Neural progenitor cell (in vitro differentiated cells): ENCODE measurements around the gene PLCD3. TPM values are rescaled to one million over a fixed set of nuclear protein-coding genes. Genes with fewer than 3 reads are reported as not detected.

ENCODE experiments used
- DNase-seq: peaks from one replicate; pipeline ENCODE4 v3.0.0-alpha.2; 2016; ENCODE audit warnings: low spot score
- H2AFZ ChIP-seq: fragments of 200-600 bp; sonication (generic); replicated peaks from 2 replicates; pipeline ENCODE4 v1.6.1; 2016; ENCODE audit warnings: antibody characterized with exemption
- H3F3A ChIP-seq: fragments of 200-600 bp; sonication (generic); 2 replicates; pipeline ENCODE4 v1.6.1; 2016; ENCODE audit warnings: antibody characterized with exemption, low read depth
- H3K27ac ChIP-seq: fragments of 200-600 bp; sonication (generic); 2 replicates; pipeline ENCODE4 v1.5.1; 2016; ENCODE audit warnings: mild to moderate bottlenecking
- H3K27me3 ChIP-seq: fragments of 200-600 bp; sonication (generic); 2 replicates; pipeline ENCODE4 v1.6.1; 2016; ENCODE audit warnings: mild to moderate bottlenecking, moderate library complexity
- H3K36me3 ChIP-seq: fragments of 200-600 bp; sonication (generic); 2 replicates; pipeline ENCODE4 v1.5.1; 2016
- H3K4me1 ChIP-seq: fragments of 200-600 bp; sonication (generic); 2 replicates; pipeline ENCODE4 v1.6.1; 2016; ENCODE audit warnings: mixed run types
- H3K4me2 ChIP-seq: fragments of 200-600 bp; sonication (generic); 2 replicates; pipeline ENCODE4 v1.6.1; 2016
- H3K4me3 ChIP-seq: fragments of 200-600 bp; sonication (generic); 2 replicates; pipeline ENCODE4 v1.5.1; 2016
- H3K79me2 ChIP-seq: fragments of 200-600 bp; sonication (generic); 2 replicates; pipeline ENCODE4 v1.6.1; 2016; ENCODE audit warnings: low read depth
- H3K9ac ChIP-seq: fragments of 200-600 bp; sonication (generic); 2 replicates; pipeline ENCODE4 v1.6.1; 2016
- H3K9me3 ChIP-seq: fragments of 200-600 bp; sonication (generic); 2 replicates; pipeline ENCODE4 v1.5.1; 2016; ENCODE audit warnings: low read depth
- H4K20me1 ChIP-seq: fragments of 200-600 bp; sonication (generic); 2 replicates; pipeline ENCODE4 v1.6.1; 2016; ENCODE audit warnings: low read depth
- H3K27ac Mint-ChIP-seq: 3 replicates; pipeline ENCODE4 v1.8.0; 2021; ENCODE audit warnings: mixed read lengths
- H3K27me3 Mint-ChIP-seq: 2 replicates; pipeline ENCODE4 v1.8.0; 2022; ENCODE audit warnings: low read depth, mild to moderate bottlenecking, inconsistent platforms, moderate library complexity, mixed read lengths; ENCODE audit not compliant: insufficient read depth
- H3K36me3 Mint-ChIP-seq: 3 replicates; pipeline ENCODE4 v1.8.0; 2021; ENCODE audit warnings: mixed read lengths
- H3K4me1 Mint-ChIP-seq: 3 replicates; pipeline ENCODE4 v1.8.0; 2021; ENCODE audit warnings: mixed read lengths
- H3K4me3 Mint-ChIP-seq: 3 replicates; pipeline ENCODE4 v1.8.0; 2021; ENCODE audit warnings: mild to moderate bottlenecking, moderate library complexity, mixed read lengths
- H3K9me3 Mint-ChIP-seq: 3 replicates; pipeline ENCODE4 v1.8.0; 2020; ENCODE audit warnings: mixed read lengths
- EZH2 ChIP-seq: fragments of 200-600 bp; sonication (generic); IDR thresholded peaks from 2 replicates; pipeline ENCODE4 v1.6.1; 2017; ENCODE audit warnings: antibody characterized with exemption, mild to moderate bottlenecking, moderate library complexity
- EZH2phosphoT487 ChIP-seq: fragments of 200-600 bp; sonication (generic); IDR thresholded peaks from 2 replicates; pipeline ENCODE4 v1.6.1; 2017; ENCODE audit warnings: antibody characterized with exemption
- total RNA-seq: library from RNA; depleted of rRNA; stranded (reverse); fragments of >200 nt; gene quantifications from 2 replicates; pipeline ENCODE4 v1.2.3, GENCODE V29; 2015; ENCODE audit warnings: low replicate concordance
- TF ChIP-seq, protein P1 (sequence below): fragments of 200-600 bp; sonication (generic); IDR thresholded peaks from 2 replicates; pipeline ENCODE4 v1.5.1; 2017; ENCODE audit warnings: antibody characterized with exemption, mild to moderate bottlenecking

PLCD3 gene
- total RNA-seq, 1 donor from 2014 or later: 16.0 TPM

- H3K27me3 Mint-ChIP-seq: peaks cover 2% of the 10 kb centered on the region
- TF ChIP-seq EZH2phosphoT487 (no peak), EZH2 (no peak)
- TF ChIP-seq, protein P1, sequence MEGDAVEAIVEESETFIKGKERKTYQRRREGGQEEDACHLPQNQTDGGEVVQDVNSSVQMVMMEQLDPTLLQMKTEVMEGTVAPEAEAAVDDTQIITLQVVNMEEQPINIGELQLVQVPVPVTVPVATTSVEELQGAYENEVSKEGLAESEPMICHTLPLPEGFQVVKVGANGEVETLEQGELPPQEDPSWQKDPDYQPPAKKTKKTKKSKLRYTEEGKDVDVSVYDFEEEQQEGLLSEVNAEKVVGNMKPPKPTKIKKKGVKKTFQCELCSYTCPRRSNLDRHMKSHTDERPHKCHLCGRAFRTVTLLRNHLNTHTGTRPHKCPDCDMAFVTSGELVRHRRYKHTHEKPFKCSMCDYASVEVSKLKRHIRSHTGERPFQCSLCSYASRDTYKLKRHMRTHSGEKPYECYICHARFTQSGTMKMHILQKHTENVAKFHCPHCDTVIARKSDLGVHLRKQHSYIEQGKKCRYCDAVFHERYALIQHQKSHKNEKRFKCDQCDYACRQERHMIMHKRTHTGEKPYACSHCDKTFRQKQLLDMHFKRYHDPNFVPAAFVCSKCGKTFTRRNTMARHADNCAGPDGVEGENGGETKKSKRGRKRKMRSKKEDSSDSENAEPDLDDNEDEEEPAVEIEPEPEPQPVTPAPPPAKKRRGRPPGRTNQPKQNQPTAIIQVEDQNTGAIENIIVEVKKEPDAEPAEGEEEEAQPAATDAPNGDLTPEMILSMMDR: no peak
Measured at GRCh38 chr17:45112559-45113423, 19.5 kb downstream of the PLCD3 start.

DNA sequence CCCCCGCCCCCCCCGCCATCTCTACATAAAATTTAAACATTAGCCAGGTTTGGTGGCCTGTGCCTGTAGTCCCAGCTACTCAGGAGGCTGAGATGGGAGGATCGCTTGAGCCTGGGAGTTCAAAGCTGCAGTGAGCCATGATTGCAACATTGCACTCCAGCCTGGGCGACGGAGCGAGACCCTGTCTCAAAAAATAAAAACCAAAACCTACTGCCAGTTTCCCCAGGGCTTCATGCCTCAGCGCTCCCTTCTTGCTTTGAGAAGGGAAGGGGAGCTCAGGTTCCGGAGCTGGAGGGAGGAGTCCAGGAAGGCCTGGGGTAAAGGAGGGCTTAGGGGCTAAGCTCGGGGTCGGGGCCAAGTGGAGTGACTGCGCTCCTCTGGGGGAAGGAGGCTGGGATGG lies 20.5 kb downstream of the PLCD3 start:
- H2AFZ ChIP-seq: no peak overlapping the region
- H3K4me1 ChIP-seq: no peaks in the 10 kb centered on the region
- TF ChIP-seq EZH2phosphoT487 (no peak), EZH2 (no peak)
- TF ChIP-seq, protein P1: no peak
- no peak for DNase-seq
- Mint-ChIP-seq H3K9me3 (no peaks in the 10 kb centered on the region), H3K27me3 (peaks cover 2% of the 10 kb centered on the region), H3K36me3 (peaks cover 5% of the 10 kb centered on the region), H3K4me1 (peaks cover 32% of the 10 kb centered on the region), H3K27ac (peak overlapping the region; percentile 76), H3K4me3 (no peak overlapping the region)
- no peaks in the 10 kb centered on the region for H3K9me3 ChIP-seq
- H3K79me2 ChIP-seq: no peaks in the 10 kb centered on the region
- no peak overlapping the region for H3K4me2 ChIP-seq
- peaks cover 8% of the 10 kb centered on the region for H3F3A ChIP-seq
- no peak overlapping the region for H3K9ac ChIP-seq
- no peak overlapping the region for H3K4me3 ChIP-seq
- H4K20me1 ChIP-seq: peaks cover 6% of the 10 kb centered on the region
- no peaks in the 10 kb centered on the region for H3K36me3 ChIP-seq
- no peaks in the 10 kb centered on the region for H3K27me3 ChIP-seq
- no peak overlapping the region for H3K27ac ChIP-seq

More at GRCh38 chr17:45112559-45113423, 19.5 kb downstream of the PLCD3 start:
- H3K27ac Mint-ChIP-seq: no peak overlapping the region
- Histone ChIP-seq H4K20me1 (peaks cover 6% of the 10 kb centered on the region), H3K9me3 (no peaks in the 10 kb centered on the region), H3F3A (peaks cover 8% of the 10 kb centered on the region), H3K4me1 (no peaks in the 10 kb centered on the region), H3K4me2 (no peak overlapping the region), H3K36me3 (no peaks in the 10 kb centered on the region), H2AFZ (no peak overlapping the region), H3K4me3 (no peak overlapping the region), H3K27ac (no peak overlapping the region), H3K9ac (no peak overlapping the region), H3K79me2 (no peaks in the 10 kb centered on the region), H3K27me3 (no peaks in the 10 kb centered on the region)
- H3K4me1 Mint-ChIP-seq: peaks cover 32% of the 10 kb centered on the region
- H3K36me3 Mint-ChIP-seq: peaks cover 3% of the 10 kb centered on the region
- no peak overlapping the region for H3K4me3 Mint-ChIP-seq
- H3K9me3 Mint-ChIP-seq: no peaks in the 10 kb centered on the region
- no peak for DNase-seq

DNA sequence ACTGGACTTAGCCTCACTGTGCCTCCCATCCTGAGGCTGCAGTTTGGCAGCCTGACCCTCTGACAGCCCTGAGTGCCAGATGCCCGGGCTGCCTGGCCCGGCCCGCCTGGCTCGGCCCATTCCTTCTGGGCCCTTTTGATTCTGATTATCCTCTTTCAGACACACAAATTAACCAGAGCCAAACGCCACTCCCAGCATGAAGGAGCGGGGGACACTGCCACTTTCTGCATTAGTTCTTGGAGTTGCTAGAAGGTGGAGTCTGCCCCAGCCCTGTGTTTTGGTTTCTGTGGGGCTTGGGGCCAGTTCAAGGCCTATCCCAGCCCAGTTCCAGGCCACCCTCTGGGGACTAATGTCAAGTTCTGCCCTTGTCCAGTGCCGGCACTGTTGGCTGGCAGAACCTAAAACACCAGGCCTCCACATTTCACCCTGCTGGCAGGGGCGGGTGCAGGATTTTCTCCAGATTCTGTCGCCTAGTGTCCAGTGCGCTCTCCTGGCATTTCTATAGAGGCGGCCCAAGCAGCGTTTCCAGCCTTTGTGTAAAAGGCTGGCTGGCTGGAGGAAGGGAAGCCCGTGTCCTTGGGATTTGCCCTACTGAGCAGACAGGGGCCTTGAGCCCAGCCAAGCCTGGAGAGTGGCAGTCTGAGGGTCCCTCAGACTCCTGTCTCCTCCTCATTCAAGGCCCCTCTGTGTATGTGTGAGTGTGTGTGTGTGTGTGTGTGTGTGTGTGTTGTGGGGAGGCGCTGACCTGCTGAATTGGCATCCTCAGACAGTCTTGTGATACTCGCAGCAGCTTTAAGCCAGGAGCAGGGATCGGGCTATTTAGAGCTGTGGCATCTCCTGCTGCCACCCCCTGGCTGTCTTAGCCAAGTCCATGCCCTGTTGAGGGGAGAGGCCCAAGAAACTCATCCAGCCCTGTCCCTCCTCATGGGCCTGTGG lies 21.4 kb downstream of the PLCD3 start:
- peaks cover 8% of the 10 kb centered on the region for H3F3A ChIP-seq
- DNase-seq: no peak
- no peaks in the 10 kb centered on the region for H3K36me3 ChIP-seq
- H3K4me2 ChIP-seq: no peak overlapping the region
- H3K9ac ChIP-seq: no peak overlapping the region
- no peaks in the 10 kb centered on the region for H3K27me3 ChIP-seq
- H3K79me2 ChIP-seq: no peaks in the 10 kb centered on the region
- no peak overlapping the region for H3K4me3 ChIP-seq
- no peak overlapping the region for H2AFZ ChIP-seq
- Mint-ChIP-seq H3K36me3 (peaks cover 7% of the 10 kb centered on the region), H3K27ac (peak overlapping the region; percentile 88), H3K9me3 (no peaks in the 10 kb centered on the region), H3K4me1 (peaks cover 27% of the 10 kb centered on the region), H3K4me3 (no peak overlapping the region), H3K27me3 (peaks cover 2% of the 10 kb centered on the region)
- no peak overlapping the region for H3K27ac ChIP-seq
- TF ChIP-seq, protein P1: no peak
- TF ChIP-seq EZH2 (no peak), EZH2phosphoT487 (no peak)
- H3K4me1 ChIP-seq: no peaks in the 10 kb centered on the region
- H3K9me3 ChIP-seq: no peaks in the 10 kb centered on the region
- peaks cover 6% of the 10 kb centered on the region for H4K20me1 ChIP-seq
